Right lobe of liver (tissue), 6 donors: ENCODE data around the gene CUBN. TPM values are rescaled to one million over a fixed set of nuclear protein-coding genes. Genes with fewer than 3 reads are reported as not detected.

Source experiments
- ATAC-seq, 4 donors: fragments of 200-7000 bp; cut with Tn5 transposase; one replicate each; pipeline ENCODE4 v1.9.1; 2020; ENCODE audit warnings: mild to moderate bottlenecking in 4 of 4, moderate library complexity in 4 of 4
- DNase-seq, 3 donors: peaks; one replicate each; pipeline ENCODE4 v3.0.0-alpha.2; 2020
- H3K27ac ChIP-seq, 3 donors: fragments of 200-600 bp; one replicate each; pipeline ENCODE4 v1.8.0; 2022
- H3K27me3 ChIP-seq, 2 donors: fragments of 200-600 bp; one replicate each; pipeline ENCODE4 v1.8.0; 2022
- H3K36me3 ChIP-seq, 4 donors: fragments of 200-600 bp; sonication (generic) in 1 of 4; one replicate each; pipeline versions ENCODE4 v1.5.1 to v1.8.0; 2017 to 2022; ENCODE audit warnings: control low read depth in 1 of 4
- H3K4me1 ChIP-seq, 4 donors: fragments of 200-600 bp; sonication (generic) in 1 of 4; one replicate each; pipeline versions ENCODE4 v1.5.1 to v1.8.0; 2017 to 2022; ENCODE audit warnings: control low read depth in 1 of 4
- H3K4me3 ChIP-seq, 3 donors: fragments of 200-600 bp; one replicate each; pipeline ENCODE4 v1.8.0; 2022
- H3K9me3 ChIP-seq, 4 donors: fragments of 200-600 bp; sonication (generic) in 1 of 4; one replicate each; pipeline versions ENCODE4 v1.5.1 to v1.8.0; 2017 to 2022; ENCODE audit warnings: control low read depth in 1 of 4
- POLR2A ChIP-seq: fragments of 450-650 bp; IDR thresholded peaks from one replicate; pipeline ENCODE4 v1.6.1; 2017; ENCODE audit warnings: antibody characterized with exemption, mild to moderate bottlenecking
- WGBS: methylation state at CpG from one replicate; pipeline ENCODE4 v1.1.6; 2018; ENCODE audit warnings: low coverage, low lambda C conversion rate; ENCODE audit not compliant: insufficient coverage; ENCODE audit errors: missing lambda C conversion rate; 5-methylcytosine and 5-hydroxymethylcytosine counted together
- intact Hi-C, 2 donors: fragments of 100-400 bp; cut with DNase I; formaldehyde crosslinking; loops; one replicate each; pipeline versions ENCODE4 v1.11.2 to v1.14.1; 2022
- total RNA-seq, 6 experiments: library from RNA; depleted of rRNA in 2 of 6; stranded (reverse); fragments of >200 nt in 2 of 6; fragmentation: NEBNext Ultra II Directional in 3 of 6; extraction: Animal tissue kit (Norgen Biotek cat#: 25700) in 3 of 6; gene quantifications; one replicate each; pipeline versions ENCODE4 v1.1.0 to v1.2.4, GENCODE V29; 2016 to 2023
- TF ChIP-seq, protein P1 (sequence below), 4 donors: fragments of 200-600 bp in 3 of 4; fragments of 450-650 bp in 1 of 4; IDR thresholded peaks; one replicate each; pipeline versions ENCODE4 v1.5.1 to v1.8.0; 2016 to 2022; ENCODE audit warnings: antibody characterized with exemption in 4 of 4, mild to moderate bottlenecking in 2 of 4
- donor health status: DM: no; HTN: yes; CAD: no.
- donor health status: DM: no; HTN: no; CAD: no.
- donor health status: DM: no; HTN: no; CAD: no.
- donor health status: DM: no; HTN: yes; CAD: no.
- donor health status: DM: no; HTN: yes; CAD: no.

The CUBN gene
- total RNA-seq, 6 experiments from 2014 or later: 0.07 to 0.74 (median 0.27) TPM

DNA sequence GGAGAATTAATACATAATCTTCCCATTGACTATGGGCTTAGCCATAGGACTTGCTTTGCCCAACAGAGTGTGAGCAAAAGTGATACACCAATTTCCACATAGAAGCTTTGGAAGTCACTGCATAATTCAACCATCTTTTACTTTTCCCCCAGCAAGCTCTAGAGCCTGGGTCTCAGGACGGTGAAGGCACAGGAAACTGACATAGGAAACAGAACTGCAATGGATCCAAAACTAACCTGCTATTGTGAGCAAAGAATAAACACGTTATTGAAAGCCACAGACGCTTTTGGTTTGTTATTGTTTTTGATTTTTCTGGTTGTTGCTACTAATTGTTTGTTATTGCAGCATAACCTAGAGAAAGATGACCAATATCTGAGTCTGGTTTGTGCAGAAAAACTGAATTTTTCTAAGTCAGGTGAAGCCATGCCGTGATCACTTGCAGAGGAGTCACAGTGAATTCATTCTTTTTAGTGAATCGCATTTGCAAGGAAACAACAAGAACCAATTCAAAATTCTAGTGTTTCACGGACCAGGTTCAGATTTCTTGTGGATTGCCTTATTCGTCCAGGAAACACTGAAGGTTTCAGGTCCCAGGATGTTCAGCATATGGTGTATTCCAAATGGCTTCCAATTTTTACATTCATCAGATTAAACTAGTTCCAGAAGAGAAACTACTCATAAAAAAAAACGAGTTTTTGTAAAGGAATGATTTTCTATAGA, 52.8 kb downstream of the CUBN start:
- no peak for DNase-seq
- H3K4me3 ChIP-seq: no peak overlapping the region
- 60% methylated on average over 8 of the region's 8 CpGs for WGBS
- no peak for TF ChIP-seq POLR2A
- TF ChIP-seq, protein P1, sequence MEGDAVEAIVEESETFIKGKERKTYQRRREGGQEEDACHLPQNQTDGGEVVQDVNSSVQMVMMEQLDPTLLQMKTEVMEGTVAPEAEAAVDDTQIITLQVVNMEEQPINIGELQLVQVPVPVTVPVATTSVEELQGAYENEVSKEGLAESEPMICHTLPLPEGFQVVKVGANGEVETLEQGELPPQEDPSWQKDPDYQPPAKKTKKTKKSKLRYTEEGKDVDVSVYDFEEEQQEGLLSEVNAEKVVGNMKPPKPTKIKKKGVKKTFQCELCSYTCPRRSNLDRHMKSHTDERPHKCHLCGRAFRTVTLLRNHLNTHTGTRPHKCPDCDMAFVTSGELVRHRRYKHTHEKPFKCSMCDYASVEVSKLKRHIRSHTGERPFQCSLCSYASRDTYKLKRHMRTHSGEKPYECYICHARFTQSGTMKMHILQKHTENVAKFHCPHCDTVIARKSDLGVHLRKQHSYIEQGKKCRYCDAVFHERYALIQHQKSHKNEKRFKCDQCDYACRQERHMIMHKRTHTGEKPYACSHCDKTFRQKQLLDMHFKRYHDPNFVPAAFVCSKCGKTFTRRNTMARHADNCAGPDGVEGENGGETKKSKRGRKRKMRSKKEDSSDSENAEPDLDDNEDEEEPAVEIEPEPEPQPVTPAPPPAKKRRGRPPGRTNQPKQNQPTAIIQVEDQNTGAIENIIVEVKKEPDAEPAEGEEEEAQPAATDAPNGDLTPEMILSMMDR (IDR thresholded peaks at IDR 0.05): no peak
- H3K9me3 ChIP-seq: no peaks in the 10 kb centered on the region
- H3K36me3 ChIP-seq: no peaks in the 10 kb centered on the region
- intact Hi-C loops: no loop called here
- H3K4me1 ChIP-seq: no peaks in the 10 kb centered on the region
- no peaks in the 10 kb centered on the region for H3K27me3 ChIP-seq
- H3K27ac ChIP-seq: no peak overlapping the region
- ATAC-seq: no peak

DNA sequence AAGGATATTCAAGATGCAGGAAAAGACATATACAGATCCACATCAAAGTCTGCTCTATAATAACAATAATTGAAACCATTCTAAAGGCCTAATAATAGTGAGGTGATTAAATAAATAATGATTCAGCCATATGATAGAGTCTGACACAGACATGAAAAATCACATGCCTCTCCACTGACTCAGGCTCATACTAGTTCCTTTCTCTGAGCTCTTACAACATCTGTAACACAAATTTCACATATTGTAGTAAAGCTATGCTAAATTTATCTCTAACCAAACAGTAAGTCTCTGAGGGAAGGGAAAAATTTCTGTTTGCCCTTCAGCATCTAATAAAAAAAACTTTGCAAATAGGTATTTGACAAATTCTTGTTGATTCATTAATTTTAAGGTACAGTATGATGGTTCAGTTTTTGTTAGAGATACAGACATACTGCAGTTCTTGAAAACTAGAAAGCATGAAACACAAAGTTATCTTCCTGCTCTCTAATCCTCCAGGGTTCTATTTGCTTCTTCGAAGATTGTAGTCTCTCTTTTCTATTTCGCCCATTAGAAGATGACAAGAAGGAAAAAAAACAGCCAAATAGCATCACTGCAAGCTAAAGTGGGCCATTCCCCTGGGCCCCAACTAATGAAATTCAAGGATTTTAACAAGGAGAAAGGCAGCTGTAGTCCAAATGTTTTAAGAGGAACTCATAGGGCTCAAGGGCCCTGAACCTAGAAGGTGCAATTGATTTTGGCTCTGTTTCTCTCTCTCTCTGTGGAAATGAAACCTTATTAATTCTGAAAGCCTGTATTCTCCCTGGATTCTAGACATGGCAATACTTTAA, 53.9 kb downstream of the CUBN start:
- WGBS: 80% methylated on average over 2 of the region's 2 CpGs
- Histone ChIP-seq H3K4me3 (no peak overlapping the region), H3K27me3 (no peaks in the 10 kb centered on the region), H3K4me1 (no peaks in the 10 kb centered on the region), H3K27ac (no peak overlapping the region), H3K36me3 (no peaks in the 10 kb centered on the region), H3K9me3 (no peaks in the 10 kb centered on the region)
- TF ChIP-seq, protein P1 (IDR thresholded peaks at IDR 0.05): no peak
- TF ChIP-seq POLR2A: no peak
- intact Hi-C loops: no loop called here
- ATAC-seq (peak in 3 of 4 donors; percentile 39 to 82 (median 46)), DNase-seq (no peak)

DNA sequence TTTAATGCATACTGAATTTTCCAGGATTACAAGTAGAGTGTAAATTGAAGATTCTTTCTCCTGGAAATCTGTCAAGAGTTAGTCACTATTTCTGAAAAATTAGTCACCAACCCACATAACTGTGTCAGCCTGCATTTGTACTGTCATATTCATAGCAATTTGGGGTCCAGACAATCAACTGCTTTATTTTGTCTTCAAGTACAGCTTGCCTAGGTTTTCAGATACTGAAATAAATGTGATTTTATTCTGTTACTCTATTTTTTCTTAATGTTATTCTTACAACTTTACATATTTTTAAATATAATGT, 55.1 kb downstream of the CUBN start:
- Histone ChIP-seq H3K9me3 (no peaks in the 10 kb centered on the region), H3K4me3 (no peak overlapping the region), H3K36me3 (no peaks in the 10 kb centered on the region), H3K27me3 (no peaks in the 10 kb centered on the region), H3K4me1 (no peaks in the 10 kb centered on the region), H3K27ac (no peak overlapping the region)
- no peak for TF ChIP-seq POLR2A
- TF ChIP-seq, protein P1 (IDR thresholded peaks at IDR 0.05): no peak
- intact Hi-C loops: no loop called here
- ATAC-seq (no peak), DNase-seq (no peak)

DNA sequence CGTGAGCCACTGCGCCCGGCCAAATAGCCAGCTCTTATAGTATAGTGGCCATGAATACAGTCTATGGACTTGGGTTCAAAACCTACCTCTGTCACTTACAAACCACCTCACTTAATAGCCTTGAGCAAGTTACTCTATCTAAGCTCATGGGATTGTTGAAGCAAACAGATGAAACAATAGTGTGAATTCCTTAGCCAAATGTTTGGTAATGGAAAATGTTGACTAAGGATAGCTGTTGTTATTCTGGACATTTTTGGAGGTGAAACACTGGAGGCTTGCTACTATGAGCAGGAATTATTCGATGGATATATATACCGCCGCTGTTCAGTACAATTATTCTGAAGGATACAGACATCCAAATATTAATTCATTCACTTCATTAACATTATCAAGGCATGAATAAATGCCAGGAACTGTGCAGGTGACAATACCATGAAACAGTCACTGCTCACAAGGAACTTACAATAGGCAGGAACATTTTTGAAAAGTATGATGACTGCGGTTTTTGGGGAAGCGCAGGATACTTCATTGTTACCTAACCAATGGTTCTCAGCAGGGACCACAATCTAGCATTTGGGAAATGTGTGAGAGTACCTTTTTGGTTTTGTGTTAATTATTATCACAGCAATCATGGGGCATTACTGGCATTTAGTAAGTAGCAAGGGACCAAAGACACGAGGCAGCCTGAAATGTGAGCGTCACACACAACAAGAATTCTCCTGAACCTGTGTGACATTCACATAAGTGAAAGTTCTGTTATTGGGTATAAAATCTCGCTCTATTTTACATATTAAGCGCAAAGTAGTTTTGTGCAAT, 55.7 kb downstream of the CUBN start:
- no peaks in the 10 kb centered on the region for H3K27me3 ChIP-seq
- no peaks in the 10 kb centered on the region for H3K36me3 ChIP-seq
- TF ChIP-seq POLR2A: no peak
- TF ChIP-seq, protein P1 (IDR thresholded peaks at IDR 0.05): no peak
- no peak overlapping the region for H3K27ac ChIP-seq
- no peak for ATAC-seq
- no peak overlapping the region for H3K4me3 ChIP-seq
- DNase-seq: no peak
- intact Hi-C loops: no loop called here
- no peaks in the 10 kb centered on the region for H3K4me1 ChIP-seq
- WGBS: 92% methylated on average over 12 of the region's 12 CpGs
- no peaks in the 10 kb centered on the region for H3K9me3 ChIP-seq
